HG02943 (cell line): Measurements from ENCODE around the gene SASH1.

Experiments
- ATAC-seq: cut with Tn5 transposase; IDR thresholded peaks from one replicate; pipeline ENCODE4 v1.9.1; 2021; ENCODE audit warnings: mild to moderate bottlenecking, low read depth, moderate library complexity; ENCODE audit not compliant: unreplicated experiment

SASH1 gene

GRCh38 chr6:148429423-148429822, 86.8 kb downstream of the SASH1 start:
- no peak for ATAC-seq

GRCh38 chr6:148430897-148431296, 88.3 kb downstream of the SASH1 start:
- ATAC-seq, result no peak

GRCh38 chr6:148431413-148431812, 88.8 kb downstream of the SASH1 start:
- ATAC-seq, result no peak

- ATAC-seq, result no peak
Observed at GRCh38 chr6:148431840-148432239, 89.2 kb downstream of the SASH1 start.

- no peak for ATAC-seq
Observed at GRCh38 chr6:148432462-148433195, 90.0 kb downstream of the SASH1 start.

- ATAC-seq, result no peak
Observed at GRCh38 chr6:148435386-148435785, 92.7 kb downstream of the SASH1 start.

GRCh38 chr6:148436466-148436865, 93.8 kb downstream of the SASH1 start:
- ATAC-seq, result no peak

GRCh38 chr6:148438632-148439031, 96.0 kb downstream of the SASH1 start:
- no peak for ATAC-seq

- ATAC-seq, result no peak
Observed at GRCh38 chr6:148440016-148440415, 97.4 kb downstream of the SASH1 start.

GRCh38 chr6:148440877-148441453, 98.3 kb downstream of the SASH1 start:
- no peak for ATAC-seq

GRCh38 chr6:148441454-148441911, 98.8 kb downstream of the SASH1 start:
- ATAC-seq, result no peak

- ATAC-seq, result no peak
Observed at GRCh38 chr6:148443798-148444560, 101.3 kb downstream of the SASH1 start.

- no peak for ATAC-seq
Observed at GRCh38 chr6:148445116-148445515, 102.5 kb downstream of the SASH1 start.

GRCh38 chr6:148445620-148446019, 103.0 kb downstream of the SASH1 start:
- no peak for ATAC-seq

GRCh38 chr6:148446681-148447080, 104.0 kb downstream of the SASH1 start:
- ATAC-seq, result no peak

- no peak for ATAC-seq
Observed at GRCh38 chr6:148447521-148448230, 105.0 kb downstream of the SASH1 start.

- no peak for ATAC-seq
Observed at GRCh38 chr6:148448369-148449012, 105.9 kb downstream of the SASH1 start.

GRCh38 chr6:148450866-148451265, 108.2 kb downstream of the SASH1 start:
- ATAC-seq, result no peak

- ATAC-seq, result no peak
Observed at GRCh38 chr6:148451690-148452089, 109.1 kb downstream of the SASH1 start.

GRCh38 chr6:148452876-148453275, 110.2 kb downstream of the SASH1 start:
- ATAC-seq, result no peak
